ENCODE measurements around the gene EXOC5.
A peak's percentile ranks its signal among the peaks of the same experiment; 100 is the strongest.
"Not testable (repeated sequence)": the region's sequence is repeated elsewhere in the genome, so short reads cannot be mapped to it uniquely, and the experiment has no call there.

The EXOC5 gene

GRCh38 chr14:57258221-57258620 lies 10.5 kb downstream of the EXOC5 start:
- not testable (repeated sequence) for DNase-seq (ENCODE audit: low read depth)

DNA sequence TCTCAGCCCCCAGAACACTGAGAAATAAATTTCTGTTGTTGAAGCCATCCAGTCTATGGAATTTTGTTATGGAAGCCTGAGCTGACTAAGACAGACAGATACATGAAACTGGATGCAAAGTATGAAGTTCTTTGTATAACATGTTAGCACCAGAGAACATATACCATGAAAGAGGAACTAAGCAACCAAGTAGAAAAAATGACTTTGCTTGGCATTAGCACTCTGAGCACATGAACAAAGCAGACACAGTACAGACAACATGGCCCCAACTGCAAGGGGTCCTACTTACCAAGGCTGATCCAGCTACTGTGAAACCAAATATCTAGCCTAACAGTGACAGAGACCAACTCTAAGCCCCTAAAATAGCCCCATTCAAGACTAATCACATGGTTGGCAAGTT lies 13.8 kb downstream of the EXOC5 start:
- no peak for DNase-seq (ENCODE audit: low read depth)

DNA sequence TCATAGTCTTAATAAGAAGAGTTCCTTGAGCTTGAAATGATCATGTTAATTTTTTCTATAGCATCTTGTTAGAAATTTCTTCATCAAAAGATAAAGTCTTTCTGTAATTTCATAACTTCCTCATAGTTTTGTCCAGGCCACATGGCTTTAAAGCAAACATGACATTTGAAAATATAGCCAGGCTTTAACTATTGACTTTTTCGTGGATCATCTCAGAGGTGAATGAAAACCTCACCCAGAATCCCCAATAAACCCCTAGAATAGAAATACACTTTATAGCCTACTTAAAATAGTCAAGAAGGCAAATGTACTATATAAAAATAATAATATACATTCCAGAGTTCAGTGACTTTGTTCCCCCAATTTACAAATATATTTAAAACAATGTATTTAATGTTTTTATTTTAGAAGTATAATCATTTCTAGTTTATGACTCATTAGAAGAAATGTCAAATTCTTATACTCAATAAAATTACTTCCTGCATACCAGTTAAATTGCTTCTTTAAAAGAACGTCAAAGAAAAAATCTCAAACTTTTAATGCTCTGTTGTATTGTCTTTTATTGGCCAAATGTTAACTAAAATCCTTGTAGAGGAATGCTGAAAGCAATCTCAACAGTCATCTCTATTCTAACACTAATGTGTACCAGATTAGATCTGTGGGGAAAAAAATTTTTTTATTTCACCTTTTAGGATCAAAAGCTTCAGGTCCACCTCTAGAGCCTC lies 21.6 kb downstream of the EXOC5 start:
- DNase-seq (ENCODE audit: low read depth): no peak

GRCh38 chr14:57245941-57246340 lies 22.8 kb downstream of the EXOC5 start:
- DNase-seq (ENCODE audit: low read depth): no peak

- peak; percentile 12 for DNase-seq (ENCODE audit: low read depth)
These were observed 24.6 kb downstream of the EXOC5 start for GRCh38 chr14:57244106-57244505.

GRCh38 chr14:57243320-57243719 lies 25.4 kb downstream of the EXOC5 start:
- no peak for DNase-seq (ENCODE audit: low read depth)

DNA sequence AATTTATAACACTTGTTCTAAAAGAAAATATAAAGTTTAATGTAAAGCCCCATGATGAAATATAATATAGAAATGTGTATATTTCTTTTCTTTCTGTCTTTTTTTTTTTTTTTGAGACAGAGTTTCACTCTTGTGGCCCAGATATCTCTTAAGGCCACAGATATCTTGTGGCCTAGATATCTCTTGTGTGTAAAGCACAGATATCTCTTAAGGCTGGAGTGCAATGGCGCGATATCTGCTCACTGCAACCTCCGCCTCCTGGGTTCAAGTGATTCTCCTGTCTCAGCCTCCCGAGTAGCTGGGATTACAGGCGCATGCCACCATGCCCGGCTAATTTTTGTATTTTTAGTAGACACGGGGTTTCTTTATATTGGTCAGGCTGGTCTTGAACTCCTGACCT lies 28.6 kb downstream of the EXOC5 start:
- not testable (repeated sequence) for DNase-seq (ENCODE audit: low read depth)

DNA sequence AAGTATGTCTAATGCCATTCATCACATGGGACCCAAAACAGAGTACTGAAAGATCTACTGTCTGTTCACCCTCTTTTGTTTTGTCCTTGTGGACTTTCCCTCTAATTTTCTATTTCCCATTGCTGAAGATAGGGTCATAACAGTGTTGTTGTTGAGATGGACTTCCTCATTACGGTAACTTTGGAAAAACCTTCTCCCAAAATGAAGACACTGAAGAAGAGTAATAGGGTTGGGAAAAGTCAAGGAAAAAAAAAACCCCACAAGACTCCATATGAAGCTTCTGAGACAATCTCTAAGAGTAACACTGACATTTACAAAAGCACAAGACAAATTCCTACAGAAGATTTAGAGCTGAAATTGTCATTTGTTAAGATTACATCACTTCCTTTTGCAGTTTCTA lies 36.7 kb downstream of the EXOC5 start:
- DNase-seq (ENCODE audit: low read depth): no peak

GRCh38 chr14:57228320-57228719 lies 40.4 kb downstream of the EXOC5 start:
- DNase-seq (ENCODE audit: low read depth): not testable (repeated sequence)

- no peak for DNase-seq (ENCODE audit: low read depth)
These were observed 41.6 kb downstream of the EXOC5 start for GRCh38 chr14:57227083-57227482.

DNA sequence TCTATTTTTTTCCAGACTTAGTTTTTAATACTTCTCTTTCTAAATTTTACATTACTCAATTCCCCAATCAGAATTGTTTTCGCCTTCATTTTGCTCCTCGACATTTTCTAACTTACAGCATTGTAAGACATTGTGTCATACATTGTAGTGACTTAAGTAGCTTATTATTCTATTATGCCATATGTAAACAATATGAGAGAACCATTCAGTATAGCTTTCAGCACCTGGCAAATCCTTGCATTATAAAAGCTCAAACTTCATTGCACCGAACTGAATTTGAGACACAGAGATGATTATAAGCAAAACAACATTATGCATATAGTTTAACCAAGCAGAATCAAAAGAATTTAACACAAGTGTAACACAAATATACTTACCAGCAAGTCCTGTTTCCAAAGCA lies 46.8 kb downstream of the EXOC5 start:
- no peak for DNase-seq (ENCODE audit: low read depth)

- DNase-seq (ENCODE audit: low read depth): no peak
These were observed 55.8 kb downstream of the EXOC5 start for GRCh38 chr14:57212919-57213318.

- DNase-seq (ENCODE audit: low read depth): no peak
These were observed 59.1 kb downstream of the EXOC5 start for GRCh38 chr14:57209561-57209960.

GRCh38 chr14:57205938-57206337 lies 62.8 kb downstream of the EXOC5 start:
- DNase-seq (ENCODE audit: low read depth): no peak

- not testable (repeated sequence) for DNase-seq (ENCODE audit: low read depth)
These were observed 66.0 kb downstream of the EXOC5 start for GRCh38 chr14:57202672-57203071.

DNA sequence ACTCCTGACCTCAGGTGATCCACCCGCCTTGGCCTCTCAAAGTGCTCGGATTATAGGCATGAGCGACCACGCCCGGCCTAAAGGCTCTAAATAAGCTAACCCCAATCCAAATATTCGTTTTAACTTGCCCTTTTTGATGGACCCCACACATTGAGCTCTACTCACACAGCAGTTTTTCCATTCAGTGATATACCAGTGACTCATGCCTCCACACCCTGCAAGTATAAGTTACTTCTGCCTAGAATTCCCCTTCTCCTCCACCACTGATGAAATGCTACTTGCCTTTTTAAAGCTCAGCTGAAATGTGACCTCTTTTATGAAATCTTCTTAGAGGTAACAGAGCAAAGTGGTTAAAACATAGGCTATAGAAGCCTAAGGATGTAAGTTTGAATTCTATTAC lies 68.8 kb downstream of the EXOC5 start:
- DNase-seq (ENCODE audit: low read depth): peak; percentile 28

- peak; percentile 18 for DNase-seq (ENCODE audit: low read depth)
These were observed 79.6 kb downstream of the EXOC5 start for GRCh38 chr14:57189070-57189469.

DNA sequence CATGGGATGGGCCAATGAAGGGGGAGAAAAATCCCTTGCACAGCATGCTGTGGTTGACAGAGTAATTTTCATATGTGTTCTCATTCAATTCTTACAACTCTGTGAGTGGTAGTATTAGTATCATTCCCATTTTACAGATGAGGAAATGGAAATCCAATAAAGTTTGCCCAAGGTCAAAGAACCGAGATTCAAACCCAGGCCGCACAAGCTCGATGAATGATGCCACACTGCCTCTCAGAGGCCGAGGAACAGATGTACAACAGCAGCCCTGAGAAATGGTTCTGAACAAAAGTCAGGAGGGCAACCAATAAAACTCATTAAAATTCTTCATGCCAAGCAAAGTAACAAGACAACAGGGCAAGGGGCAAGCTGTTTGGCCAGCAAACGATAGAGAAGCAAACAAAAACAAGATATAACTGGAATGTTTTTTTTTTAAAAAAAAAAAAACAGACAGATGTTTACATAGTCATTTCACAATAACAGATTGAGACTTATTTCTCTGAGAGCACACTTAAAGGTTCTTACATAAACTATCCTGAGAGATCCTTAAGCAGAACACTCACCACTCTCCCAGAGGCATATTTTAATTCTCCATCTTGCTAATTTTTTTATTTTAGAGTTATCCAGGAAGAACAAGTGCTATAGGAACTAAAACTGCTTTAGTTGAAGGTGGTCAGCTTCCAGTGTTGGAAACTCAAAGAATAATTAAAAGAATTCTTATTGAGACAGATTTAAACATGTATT lies 85.8 kb downstream of the EXOC5 start:
- no peak for DNase-seq (ENCODE audit: low read depth)

- DNase-seq (ENCODE audit: low read depth): no peak
These were observed 89.4 kb downstream of the EXOC5 start for GRCh38 chr14:57179273-57179672.

GRCh38 chr14:57174466-57174865 lies 94.2 kb downstream of the EXOC5 start:
- DNase-seq (ENCODE audit: low read depth): no peak

GRCh38 chr14:57171903-57172302 lies 96.8 kb downstream of the EXOC5 start:
- no peak for DNase-seq (ENCODE audit: low read depth)

DNA sequence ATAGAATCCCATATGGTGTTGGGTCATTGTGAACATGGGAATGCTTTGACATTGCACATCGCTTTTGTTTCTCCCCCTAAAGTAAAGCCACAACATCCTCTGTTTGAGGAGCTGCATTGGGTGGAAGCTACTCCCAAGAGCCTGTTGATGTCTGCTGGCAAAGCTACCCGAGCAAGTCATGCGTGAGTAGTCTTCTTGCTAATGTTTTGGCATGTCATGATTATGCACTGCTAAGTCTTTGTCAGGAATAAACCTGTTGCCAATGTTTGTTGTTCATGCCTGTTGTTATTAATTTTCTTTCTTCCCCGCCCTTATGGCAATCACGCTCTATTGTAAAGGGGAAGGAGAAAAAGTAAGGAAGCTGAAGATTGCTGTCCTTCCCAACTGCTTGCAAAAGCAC lies 97.3 kb downstream of the EXOC5 start:
- no peak for DNase-seq (ENCODE audit: low read depth)

DNA sequence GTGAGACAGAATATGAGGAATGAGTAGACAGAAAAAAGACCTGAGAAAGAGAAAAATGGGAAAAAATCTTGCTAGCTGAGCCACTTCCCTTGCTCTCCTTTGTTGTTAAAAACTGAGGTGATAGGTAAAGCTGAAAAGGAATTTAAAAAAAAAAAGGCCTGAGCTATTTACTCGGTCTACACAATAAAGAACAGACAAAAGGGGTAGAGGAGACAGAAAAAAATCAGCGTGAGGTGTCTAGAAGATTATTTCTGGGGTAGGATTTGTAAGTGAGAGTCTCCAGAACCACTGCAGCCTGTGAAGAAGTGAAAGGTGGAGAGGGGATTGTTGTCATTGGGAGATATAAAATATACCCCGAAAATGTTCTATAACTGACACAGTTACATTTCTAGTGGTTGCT lies 98.8 kb downstream of the EXOC5 start:
- no peak for DNase-seq (ENCODE audit: low read depth)

Data from stromal cell of bone marrow (primary cell).